Measurements from ENCODE around the gene NTN5.
A peak's percentile ranks its signal among the peaks of the same experiment; 100 is the strongest.
"Not testable (repeated sequence)": the region's sequence is repeated elsewhere in the genome, so short reads cannot be mapped to it uniquely, and the experiment has no call there.

NTN5 gene

GRCh38 chr19:48693629-48694028, 20.8 kb upstream of the NTN5 start:
- not testable (repeated sequence) for H4K8ac ChIP-seq (ENCODE audit: low read depth, low read length); H3K4me3 ChIP-seq (ENCODE audit: low read length); H3K4me2 ChIP-seq (ENCODE audit: low read length); H2AK5ac ChIP-seq (ENCODE audit: low read length); DNase-seq; H2BK120ac ChIP-seq (ENCODE audit: low read depth, low read length); H2BK15ac ChIP-seq (replicated peaks; ENCODE audit: low read depth); H3K36me3 ChIP-seq (ENCODE audit: control insufficient read depth, insufficient read depth, low read length); H3K27ac ChIP-seq (ENCODE audit: low read depth, low read length); H3K23ac ChIP-seq (ENCODE audit: low read length); H3K79me1 ChIP-seq (ENCODE audit: low read length); H3K4ac ChIP-seq (ENCODE audit: low read depth, low read length); H3K18ac ChIP-seq (ENCODE audit: low read length); H4K5ac ChIP-seq (ENCODE audit: low read length); H3K27me3 ChIP-seq (ENCODE audit: insufficient read depth, low read length, poor library complexity); H2BK5ac ChIP-seq (ENCODE audit: low read length); H3K4me1 ChIP-seq (ENCODE audit: control insufficient read depth, low read depth, low read length); H3K9ac ChIP-seq (ENCODE audit: low read length); H3K56ac ChIP-seq (ENCODE audit: low read length); H3K79me2 ChIP-seq (ENCODE audit: control insufficient read depth, insufficient read depth, low read length)
- no CpG with 5 or more reads among the region's 9 CpGs for WGBS (ENCODE audit: extremely low coverage, insufficient coverage, low lambda C conversion rate)

GRCh38 chr19:48689449-48689848, 16.6 kb upstream of the NTN5 start:
- H3K18ac ChIP-seq (ENCODE audit: low read length) = no peak overlapping the region
- H4K8ac ChIP-seq (ENCODE audit: low read depth, low read length) = no peak overlapping the region
- H3K79me1 ChIP-seq (ENCODE audit: low read length) = no peaks in the 10 kb centered on the region
- H3K36me3 ChIP-seq (ENCODE audit: control insufficient read depth, insufficient read depth, low read length) = no peaks in the 10 kb centered on the region
- no peak overlapping the region for H2BK5ac ChIP-seq (ENCODE audit: low read length)
- WGBS (ENCODE audit: extremely low coverage, insufficient coverage, low lambda C conversion rate) = no CpG with 5 or more reads among the region's 7 CpGs
- no peak for DNase-seq
- no peak overlapping the region for H2BK15ac ChIP-seq (replicated peaks; ENCODE audit: low read depth)
- H3K56ac ChIP-seq (ENCODE audit: low read length) = no peak overlapping the region
- no peak overlapping the region for H3K9ac ChIP-seq (ENCODE audit: low read length)
- no peak overlapping the region for H2AK5ac ChIP-seq (ENCODE audit: low read length)
- H3K4me1 ChIP-seq (ENCODE audit: control insufficient read depth, low read depth, low read length) = no peaks in the 10 kb centered on the region
- no peak overlapping the region for H4K5ac ChIP-seq (ENCODE audit: low read length)
- no peaks in the 10 kb centered on the region for H3K27me3 ChIP-seq (ENCODE audit: insufficient read depth, low read length, poor library complexity)
- no peak overlapping the region for H3K4me2 ChIP-seq (ENCODE audit: low read length)
- H3K4ac ChIP-seq (ENCODE audit: low read depth, low read length) = no peak overlapping the region
- no peaks in the 10 kb centered on the region for H3K79me2 ChIP-seq (ENCODE audit: control insufficient read depth, insufficient read depth, low read length)
- no peak overlapping the region for H3K23ac ChIP-seq (ENCODE audit: low read length)
- no peak overlapping the region for H3K27ac ChIP-seq (ENCODE audit: low read depth, low read length)
- H3K4me3 ChIP-seq (ENCODE audit: low read length) = no peak overlapping the region
- H2BK120ac ChIP-seq (ENCODE audit: low read depth, low read length) = no peak overlapping the region

GRCh38 chr19:48687776-48688175, 15.0 kb upstream of the NTN5 start:
- Histone ChIP-seq H3K4me1 (ENCODE audit: control insufficient read depth, low read depth, low read length) (no peaks in the 10 kb centered on the region), H3K4me3 (ENCODE audit: low read length) (no peak overlapping the region), H3K23ac (ENCODE audit: low read length) (no peak overlapping the region), H3K79me1 (ENCODE audit: low read length) (no peaks in the 10 kb centered on the region), H3K36me3 (ENCODE audit: control insufficient read depth, insufficient read depth, low read length) (no peaks in the 10 kb centered on the region), H3K27ac (ENCODE audit: low read depth, low read length) (no peak overlapping the region), H2BK120ac (ENCODE audit: low read depth, low read length) (no peak overlapping the region), H3K79me2 (ENCODE audit: control insufficient read depth, insufficient read depth, low read length) (no peaks in the 10 kb centered on the region), H4K8ac (ENCODE audit: low read depth, low read length) (no peak overlapping the region), H3K27me3 (ENCODE audit: insufficient read depth, low read length, poor library complexity) (no peaks in the 10 kb centered on the region), H3K18ac (ENCODE audit: low read length) (no peak overlapping the region), H3K4ac (ENCODE audit: low read depth, low read length) (no peak overlapping the region), H4K5ac (ENCODE audit: low read length) (no peak overlapping the region), H3K56ac (ENCODE audit: low read length) (no peak overlapping the region), H2AK5ac (ENCODE audit: low read length) (no peak overlapping the region), H2BK5ac (ENCODE audit: low read length) (no peak overlapping the region), H2BK15ac (replicated peaks; ENCODE audit: low read depth) (no peak overlapping the region), H3K4me2 (ENCODE audit: low read length) (no peak overlapping the region), H3K9ac (ENCODE audit: low read length) (no peak overlapping the region)
- no peak for DNase-seq
- no CpG with 5 or more reads among the region's 3 CpGs for WGBS (ENCODE audit: extremely low coverage, insufficient coverage, low lambda C conversion rate)

GRCh38 chr19:48686637-48687036, 13.8 kb upstream of the NTN5 start:
- H2AK5ac ChIP-seq (ENCODE audit: low read length); H3K4ac ChIP-seq (ENCODE audit: low read depth, low read length); H3K36me3 ChIP-seq (ENCODE audit: control insufficient read depth, insufficient read depth, low read length); H3K4me2 ChIP-seq (ENCODE audit: low read length); DNase-seq; H3K4me3 ChIP-seq (ENCODE audit: low read length); H2BK120ac ChIP-seq (ENCODE audit: low read depth, low read length); H3K79me2 ChIP-seq (ENCODE audit: control insufficient read depth, insufficient read depth, low read length); H2BK15ac ChIP-seq (replicated peaks; ENCODE audit: low read depth); H3K23ac ChIP-seq (ENCODE audit: low read length); H3K27me3 ChIP-seq (ENCODE audit: insufficient read depth, low read length, poor library complexity); H3K56ac ChIP-seq (ENCODE audit: low read length); H2BK5ac ChIP-seq (ENCODE audit: low read length); H4K8ac ChIP-seq (ENCODE audit: low read depth, low read length); H3K18ac ChIP-seq (ENCODE audit: low read length); H3K9ac ChIP-seq (ENCODE audit: low read length); H4K5ac ChIP-seq (ENCODE audit: low read length); H3K4me1 ChIP-seq (ENCODE audit: control insufficient read depth, low read depth, low read length); H3K27ac ChIP-seq (ENCODE audit: low read depth, low read length); H3K79me1 ChIP-seq (ENCODE audit: low read length): not testable (repeated sequence)
- no CpG with 5 or more reads among the region's 7 CpGs for WGBS (ENCODE audit: extremely low coverage, insufficient coverage, low lambda C conversion rate)

- H3K23ac ChIP-seq (ENCODE audit: low read length) = no peak overlapping the region
- no peak overlapping the region for H3K9ac ChIP-seq (ENCODE audit: low read length)
- H3K4ac ChIP-seq (ENCODE audit: low read depth, low read length) = no peak overlapping the region
- no peaks in the 10 kb centered on the region for H3K27me3 ChIP-seq (ENCODE audit: insufficient read depth, low read length, poor library complexity)
- no peaks in the 10 kb centered on the region for H3K79me1 ChIP-seq (ENCODE audit: low read length)
- H3K4me1 ChIP-seq (ENCODE audit: control insufficient read depth, low read depth, low read length) = no peaks in the 10 kb centered on the region
- H2BK15ac ChIP-seq (replicated peaks; ENCODE audit: low read depth) = no peak overlapping the region
- no CpG with 5 or more reads among the region's 3 CpGs for WGBS (ENCODE audit: extremely low coverage, insufficient coverage, low lambda C conversion rate)
- no peak overlapping the region for H3K27ac ChIP-seq (ENCODE audit: low read depth, low read length)
- H4K8ac ChIP-seq (ENCODE audit: low read depth, low read length) = no peak overlapping the region
- H4K5ac ChIP-seq (ENCODE audit: low read length) = no peak overlapping the region
- no peak overlapping the region for H3K4me2 ChIP-seq (ENCODE audit: low read length)
- H2AK5ac ChIP-seq (ENCODE audit: low read length) = no peak overlapping the region
- no peaks in the 10 kb centered on the region for H3K36me3 ChIP-seq (ENCODE audit: control insufficient read depth, insufficient read depth, low read length)
- no peak overlapping the region for H3K56ac ChIP-seq (ENCODE audit: low read length)
- H3K18ac ChIP-seq (ENCODE audit: low read length) = no peak overlapping the region
- no peaks in the 10 kb centered on the region for H3K79me2 ChIP-seq (ENCODE audit: control insufficient read depth, insufficient read depth, low read length)
- H2BK5ac ChIP-seq (ENCODE audit: low read length) = no peak overlapping the region
- no peak overlapping the region for H3K4me3 ChIP-seq (ENCODE audit: low read length)
- no peak overlapping the region for H2BK120ac ChIP-seq (ENCODE audit: low read depth, low read length)
- DNase-seq = no peak
Measured at GRCh38 chr19:48686088-48686487, 13.3 kb upstream of the NTN5 start.

- no peak for DNase-seq
- H3K27me3 ChIP-seq (ENCODE audit: insufficient read depth, low read length, poor library complexity) = no peaks in the 10 kb centered on the region
- H4K5ac ChIP-seq (ENCODE audit: low read length) = no peak overlapping the region
- no peak overlapping the region for H3K4ac ChIP-seq (ENCODE audit: low read depth, low read length)
- no peaks in the 10 kb centered on the region for H3K79me2 ChIP-seq (ENCODE audit: control insufficient read depth, insufficient read depth, low read length)
- H2AK5ac ChIP-seq (ENCODE audit: low read length) = no peak overlapping the region
- H3K4me3 ChIP-seq (ENCODE audit: low read length) = no peak overlapping the region
- H4K8ac ChIP-seq (ENCODE audit: low read depth, low read length) = no peak overlapping the region
- no peak overlapping the region for H3K4me2 ChIP-seq (ENCODE audit: low read length)
- no peak overlapping the region for H2BK15ac ChIP-seq (replicated peaks; ENCODE audit: low read depth)
- H3K79me1 ChIP-seq (ENCODE audit: low read length) = no peaks in the 10 kb centered on the region
- H2BK5ac ChIP-seq (ENCODE audit: low read length) = no peak overlapping the region
- no peak overlapping the region for H3K18ac ChIP-seq (ENCODE audit: low read length)
- no peak overlapping the region for H3K23ac ChIP-seq (ENCODE audit: low read length)
- H3K4me1 ChIP-seq (ENCODE audit: control insufficient read depth, low read depth, low read length) = no peaks in the 10 kb centered on the region
- no peaks in the 10 kb centered on the region for H3K36me3 ChIP-seq (ENCODE audit: control insufficient read depth, insufficient read depth, low read length)
- H3K27ac ChIP-seq (ENCODE audit: low read depth, low read length) = no peak overlapping the region
- WGBS (ENCODE audit: extremely low coverage, insufficient coverage, low lambda C conversion rate) = no CpG with 5 or more reads among the region's 9 CpGs
- H3K9ac ChIP-seq (ENCODE audit: low read length) = no peak overlapping the region
- H2BK120ac ChIP-seq (ENCODE audit: low read depth, low read length) = no peak overlapping the region
- peak overlapping the region; percentile 15 for H3K56ac ChIP-seq (ENCODE audit: low read length)
Measured at GRCh38 chr19:48685583-48685982, 12.8 kb upstream of the NTN5 start.
